Naive thymus-derived CD4-positive, alpha-beta T cell (primary cell): ENCODE data around the gene TIMD4. TPM values are rescaled to one million over a fixed set of nuclear protein-coding genes. Genes with fewer than 3 reads are reported as not detected.
"Not testable (repeated sequence)": the region's sequence is repeated elsewhere in the genome, so short reads cannot be mapped to it uniquely, and the experiment has no call there.

Source experiments
- ATAC-seq: fragments of 150-1000 bp; cut with Tn5 transposase; 2 replicates; pipeline ENCODE4 v1.10.0; 2021; ENCODE audit warnings: mild to moderate bottlenecking, moderate library complexity
- CTCF ChIA-PET: fragments of 350-600 bp; sonication (Branson Sonifier 250); formaldehyde crosslinking; loops from one replicate; lab custom pipeline; 2021; ENCODE audit warnings: antibody characterized with exemption; lab: Charles Lee
- POLR2A ChIA-PET: fragments of 350-600 bp; sonication (Branson Sonifier 250); formaldehyde crosslinking; loops from one replicate; lab custom pipeline; 2021; ENCODE audit warnings: antibody characterized with exemption, inconsistent platforms; lab: Charles Lee
- DNase-seq, 9 donors: peaks; one replicate each; pipeline versions ENCODE4 v3.0.0 to v3.0.0-alpha.2; 2020 to 2022; ENCODE audit warnings: mixed read lengths in 1 of 9
- H3K27ac ChIP-seq: one replicate; pipeline ENCODE4 v1.7.0; 2013; ENCODE audit warnings: mild to moderate bottlenecking, low read depth, low read length, moderate library complexity
- H3K27me3 ChIP-seq, 2 donors: one replicate each; pipeline ENCODE4 v1.7.0; 2013; ENCODE audit warnings: low read length in 2 of 2, mild to moderate bottlenecking in 2 of 2, moderate library complexity in 2 of 2; ENCODE audit not compliant: control insufficient read depth in 2 of 2, insufficient read depth in 2 of 2
- H3K36me3 ChIP-seq, 3 experiments: 1 replicate in 2 of 3; 2 replicates in 1 of 3; pipeline ENCODE4 v1.7.0; 2013; ENCODE audit warnings: low read length in 3 of 3, mild to moderate bottlenecking in 3 of 3, moderate library complexity in 1 of 3; ENCODE audit not compliant: insufficient read depth in 3 of 3, control insufficient read depth in 2 of 3
- H3K4me1 ChIP-seq, 2 donors: one replicate each; pipeline ENCODE4 v1.7.0; 2013; ENCODE audit warnings: low read length in 2 of 2, mild to moderate bottlenecking in 2 of 2, moderate library complexity in 1 of 2; ENCODE audit not compliant: control insufficient read depth in 2 of 2, insufficient read depth in 2 of 2
- H3K4me3 ChIP-seq: 2 replicates; pipeline ENCODE4 v1.7.0; 2013; ENCODE audit warnings: mild to moderate bottlenecking, low read length
- H3K9me3 ChIP-seq, 3 experiments: 1 replicate in 2 of 3; 2 replicates in 1 of 3; pipeline ENCODE4 v1.7.0; 2013; ENCODE audit warnings: low read length in 3 of 3; ENCODE audit not compliant: control insufficient read depth in 2 of 3
- H3K27ac Mint-ChIP-seq, 9 donors: one replicate each; pipeline ENCODE4 v1.8.0; 2020 to 2022; ENCODE audit warnings: mixed read lengths in 9 of 9, mild to moderate bottlenecking in 8 of 9, moderate library complexity in 5 of 9, inconsistent platforms in 2 of 9
- H3K27me3 Mint-ChIP-seq, 5 donors: one replicate each; pipeline ENCODE4 v1.8.0; 2021 to 2022; ENCODE audit warnings: mixed read lengths in 5 of 5, mild to moderate bottlenecking in 1 of 5
- H3K36me3 Mint-ChIP-seq, 5 donors: one replicate each; pipeline ENCODE4 v1.8.0; 2020 to 2022; ENCODE audit warnings: mixed read lengths in 5 of 5, mild to moderate bottlenecking in 3 of 5, inconsistent platforms in 1 of 5
- H3K4me1 Mint-ChIP-seq, 7 donors: one replicate each; pipeline ENCODE4 v1.8.0; 2020 to 2022; ENCODE audit warnings: mixed read lengths in 7 of 7, mild to moderate bottlenecking in 3 of 7, inconsistent platforms in 1 of 7
- H3K4me3 Mint-ChIP-seq, 10 donors: one replicate each; pipeline ENCODE4 v1.8.0; 2020 to 2022; ENCODE audit warnings: mild to moderate bottlenecking in 10 of 10, mixed read lengths in 10 of 10, moderate library complexity in 6 of 10, inconsistent platforms in 2 of 10
- H3K9me3 Mint-ChIP-seq, 11 donors: one replicate each; pipeline ENCODE4 v1.8.0; 2020 to 2022; ENCODE audit warnings: mixed read lengths in 11 of 11, mild to moderate bottlenecking in 4 of 11, inconsistent platforms in 1 of 11, moderate library complexity in 1 of 11
- intact Hi-C, 2 donors: fragments of 100-400 bp; cut with micrococcal nuclease; formaldehyde crosslinking; loops; one replicate each; pipeline ENCODE4 v1.15.1; 2023
- polyA plus RNA-seq, 2 donors: library from polyadenylated mRNA; unstranded; fragments of 300-500 nt; fragmentation: Illumina TruSeq; gene quantifications; one replicate each; pipeline ENCODE4 v1.2.3, GENCODE V29; 2021
- total RNA-seq, 6 experiments: library from RNA in 5 of 6; stranded (reverse) in 5 of 6; gene quantifications; 1 replicate in 5 of 6; 2 replicates in 1 of 6; pipeline ENCODE4 v1.2.3 and lab custom pipeline; 2021 to 2026

Gene TIMD4
- total and polyA plus RNA-seq, 7 experiments from 2014 or later = 1.6 to 31.1 (median 8.5) TPM

DNA sequence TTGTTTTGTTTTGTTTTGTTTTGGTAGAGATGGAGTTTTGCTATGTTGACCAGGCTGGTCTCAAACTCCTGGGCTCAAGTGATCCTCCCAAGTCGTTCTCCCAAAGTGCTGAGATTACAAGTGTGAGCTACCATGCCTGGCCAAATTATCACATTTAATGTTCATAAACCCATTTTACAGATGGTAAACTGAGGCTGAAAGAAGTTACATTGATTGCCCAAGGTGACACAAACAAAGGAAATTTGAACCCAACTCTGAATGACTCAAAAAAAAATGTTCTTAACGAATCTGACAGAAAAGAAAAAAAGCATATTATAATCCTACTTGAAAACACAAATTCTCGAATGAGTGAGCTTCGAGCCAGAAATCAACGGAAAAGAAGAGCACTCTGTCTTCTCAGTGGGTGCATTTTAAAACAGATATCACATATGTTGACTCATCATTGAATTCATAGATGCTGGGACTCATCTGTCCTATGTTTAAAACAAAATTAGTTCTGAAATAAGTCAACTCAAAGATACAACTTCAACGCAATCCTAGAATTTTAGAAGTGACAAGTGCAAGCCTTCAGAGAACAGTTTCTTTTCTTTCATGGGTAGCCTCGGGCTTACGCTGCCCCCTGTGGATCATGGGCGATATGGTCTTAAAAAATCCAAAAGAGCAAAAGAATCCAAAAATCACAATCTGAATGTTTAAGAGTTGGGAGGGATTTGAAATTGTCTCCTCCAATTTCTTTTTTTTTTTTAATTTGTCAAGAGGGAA is 28.4 kb downstream of the TIMD4 start:
- no peaks in the 10 kb centered on the region for H3K36me3 ChIP-seq
- peak overlapping the region; percentile 25 for H3K4me3 ChIP-seq
- ChIA-PET CTCF (interaction anchor here (0.6 to 3.0 kb wide), 9 partner anchors 8 to 991 kb away, joined by 3 to 13 read pairs (median 4); no protein-coding TSS in a partner anchor), POLR2A (interaction anchor here (0.6 kb wide), 1 partner anchor 28 kb away, joined by 3 read pairs; no protein-coding TSS in a partner anchor)
- no peaks in the 10 kb centered on the region for H3K9me3 ChIP-seq
- Mint-ChIP-seq H3K4me1 (peaks cover 8 to 80% (median 49%) of the 10 kb centered on the region in 7 donors), H3K36me3 (peaks cover 5 to 41% (median 8%) of the 10 kb centered on the region in 5 donors), H3K4me3 (peak overlapping the region in 7 of 10 donors; percentile 17 to 63 (median 54)), H3K27ac (peak overlapping the region; percentile 36 to 97 (median 60)), H3K27me3 (no peaks in the 10 kb centered on the region), H3K9me3 (peaks cover 0 to 23% (median 5%) of the 10 kb centered on the region in 11 donors)
- H3K27me3 ChIP-seq = no peaks in the 10 kb centered on the region
- ATAC-seq (peak; percentile 81), DNase-seq (peak in 8 of 9 donors; percentile 37 to 68 (median 62))
- intact Hi-C loops = loop anchor here (1.0 to 10.0 kb wide), 16 partner anchors 14 to 1990 kb away; partner anchors contain the start of gene MRPL22 (in 1 of the 2)
- no peak overlapping the region for H3K27ac ChIP-seq
- H3K4me1 ChIP-seq = peaks cover 9 to 16% of the 10 kb centered on the region in 2 donors

DNA sequence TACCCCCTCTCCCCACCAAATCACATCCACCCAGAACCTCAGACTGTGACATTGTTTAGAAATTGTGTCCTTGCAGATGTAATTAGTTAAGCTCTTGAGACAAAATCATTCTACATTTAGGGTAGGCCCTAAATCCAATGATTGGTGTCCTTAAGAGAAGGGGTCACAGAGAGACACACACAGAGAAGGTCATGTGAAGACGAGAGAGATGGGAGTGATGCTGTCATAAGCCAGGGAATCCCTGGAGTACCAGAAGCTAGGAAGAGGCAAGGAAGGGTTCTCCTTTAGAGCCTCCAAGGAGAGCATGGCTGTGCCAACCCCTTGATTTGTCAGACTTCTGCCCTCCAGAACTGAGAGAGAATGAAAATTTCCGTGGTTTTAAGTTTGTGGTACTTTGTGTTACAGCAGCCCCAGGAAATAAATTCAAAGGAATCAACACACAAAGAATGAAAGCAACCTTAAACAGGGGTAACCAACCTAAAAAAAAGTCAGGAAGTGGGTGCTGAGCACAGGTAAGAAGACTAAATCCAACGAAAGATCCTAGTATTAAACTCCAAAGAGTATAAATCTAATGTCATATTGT is 33.6 kb downstream of the TIMD4 start:
- Histone ChIP-seq H3K4me3 (no peak overlapping the region), H3K4me1 (peaks cover 9 to 51% of the 10 kb centered on the region in 2 donors), H3K36me3 (no peaks in the 10 kb centered on the region), H3K9me3 (no peaks in the 10 kb centered on the region), H3K27ac (peak overlapping the region; percentile 34), H3K27me3 (no peaks in the 10 kb centered on the region)
- DNase-seq (peak in 5 of 9 donors; percentile 10 to 50 (median 34)), ATAC-seq (peak; percentile 45)
- ChIA-PET CTCF (interaction anchor here (1.6 kb wide), 1 partner anchor 10 kb away, joined by 3 read pairs; no protein-coding TSS in a partner anchor), POLR2A (interaction anchor here (0.7 to 6.8 kb wide), 6 partner anchors 9 to 338 kb away, joined by 3 to 53 read pairs (median 5); partner anchors contain the start of gene MED7)
- peaks cover 31 to 94% (median 89%) of the 10 kb centered on the region in 7 donors for H3K4me1 Mint-ChIP-seq
- peaks cover 5 to 46% (median 5%) of the 10 kb centered on the region in 5 donors for H3K36me3 Mint-ChIP-seq
- H3K9me3 Mint-ChIP-seq = peaks cover 0 to 17% (median 4%) of the 10 kb centered on the region in 11 donors
- intact Hi-C loops = loop anchor here (1.0 to 10.0 kb wide), 5 partner anchors 9 to 1985 kb away; partner anchors contain the start of gene MRPL22 (in 1 of the 2)
- peak overlapping the region; percentile 50 to 77 (median 58) for H3K4me3 Mint-ChIP-seq
- H3K27ac Mint-ChIP-seq = peak overlapping the region; percentile 68 to 97 (median 88)
- no peaks in the 10 kb centered on the region for H3K27me3 Mint-ChIP-seq

DNA sequence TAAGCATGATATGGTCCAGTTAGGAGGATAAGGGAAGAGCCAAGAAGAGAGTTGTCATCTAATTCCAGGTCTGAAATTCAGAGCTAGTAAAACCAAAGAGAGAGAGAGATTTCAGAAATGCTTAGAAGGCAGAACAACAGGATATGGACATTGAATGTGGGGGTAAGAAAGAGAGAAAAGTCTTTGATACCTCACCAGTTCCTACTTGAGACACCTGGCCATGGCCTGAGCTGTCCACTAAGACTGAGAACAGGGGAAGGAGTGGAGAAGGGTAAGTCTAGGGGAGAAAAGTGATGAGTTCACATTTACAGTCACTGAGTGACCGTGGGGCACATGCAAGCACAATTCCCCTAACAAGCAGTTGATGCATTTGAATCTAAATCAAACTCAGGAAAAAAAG is 35.5 kb downstream of the TIMD4 start:
- POLR2A ChIA-PET = interaction anchor here (1.3 to 6.8 kb wide), 4 partner anchors 9 to 215 kb away, joined by 3 to 53 read pairs (median 4); partner anchors contain the start of gene MED7
- Mint-ChIP-seq H3K36me3 (peaks cover 5 to 48% (median 5%) of the 10 kb centered on the region in 5 donors), H3K27ac (peak overlapping the region; percentile 81 to 97 (median 86)), H3K27me3 (no peaks in the 10 kb centered on the region), H3K4me1 (peaks cover 31 to 85% (median 78%) of the 10 kb centered on the region in 7 donors), H3K4me3 (peak overlapping the region in 8 of 10 donors; percentile 2 to 77 (median 49)), H3K9me3 (peaks cover 0 to 17% (median 4%) of the 10 kb centered on the region in 11 donors)
- Histone ChIP-seq H3K4me3 (no peak overlapping the region), H3K9me3 (no peaks in the 10 kb centered on the region), H3K36me3 (no peaks in the 10 kb centered on the region), H3K27me3 (no peaks in the 10 kb centered on the region), H3K27ac (no peak overlapping the region), H3K4me1 (peaks cover 10 to 51% of the 10 kb centered on the region in 2 donors)
- CTCF ChIA-PET = interaction anchor here (1.2 kb wide), 1 partner anchor 35 kb away, joined by 5 read pairs; no protein-coding TSS in a partner anchor
- ATAC-seq (no peak), DNase-seq (no peak)
- intact Hi-C loops = loop anchor here in 1 of 2 donors (10.0 kb wide), 2 partner anchors 617 to 1983 kb away; partner anchors contain the start of gene MRPL22

DNA sequence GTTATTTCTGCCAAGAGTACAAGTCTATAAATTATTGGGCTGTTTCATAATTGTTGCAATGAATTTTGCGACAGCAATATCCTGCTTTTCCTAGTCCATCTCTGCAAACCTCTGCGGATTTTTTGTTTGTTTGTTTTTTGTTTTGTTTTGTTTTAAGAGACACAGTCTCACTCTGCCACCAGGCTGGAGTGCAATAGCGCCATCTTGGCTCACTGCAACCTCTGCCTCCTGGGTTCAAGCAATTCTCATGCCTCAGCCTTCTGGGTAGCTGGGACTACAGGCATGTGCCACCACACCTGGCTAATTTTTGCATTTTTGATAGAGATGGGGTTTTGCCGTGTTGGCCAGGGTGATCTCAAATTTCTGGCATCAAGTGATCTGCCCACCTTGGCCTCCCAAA is 37.3 kb downstream of the TIMD4 start:
- peaks cover 0 to 12% (median 2%) of the 10 kb centered on the region in 11 donors for H3K9me3 Mint-ChIP-seq
- intact Hi-C loops = loop anchor here in 1 of 2 donors (10.0 kb wide), 2 partner anchors 619 to 1981 kb away; partner anchors contain the start of gene MRPL22
- not testable (repeated sequence) for H3K27me3 ChIP-seq, ATAC-seq, H3K9me3 ChIP-seq, H3K27ac ChIP-seq, H3K27me3 Mint-ChIP-seq, H3K4me3 ChIP-seq, DNase-seq, H3K36me3 ChIP-seq
- peaks cover 27 to 84% (median 78%) of the 10 kb centered on the region in 7 donors for H3K4me1 Mint-ChIP-seq
- peak overlapping the region in 1 of 10 donors; percentile 51 for H3K4me3 Mint-ChIP-seq
- peaks cover 9 to 53% of the 10 kb centered on the region in 2 donors for H3K4me1 ChIP-seq
- POLR2A ChIA-PET = interaction anchor here (6.8 kb wide), 1 partner anchor 10 kb away, joined by 53 read pairs; no protein-coding TSS in a partner anchor
- peaks cover 2 to 42% (median 2%) of the 10 kb centered on the region in 5 donors for H3K36me3 Mint-ChIP-seq
- CTCF ChIA-PET = interaction anchor here (1.7 kb wide), 1 partner anchor 11 kb away, joined by 4 read pairs; no protein-coding TSS in a partner anchor
- peak overlapping the region in 5 of 9 donors; percentile 9 to 97 (median 74) for H3K27ac Mint-ChIP-seq

DNA sequence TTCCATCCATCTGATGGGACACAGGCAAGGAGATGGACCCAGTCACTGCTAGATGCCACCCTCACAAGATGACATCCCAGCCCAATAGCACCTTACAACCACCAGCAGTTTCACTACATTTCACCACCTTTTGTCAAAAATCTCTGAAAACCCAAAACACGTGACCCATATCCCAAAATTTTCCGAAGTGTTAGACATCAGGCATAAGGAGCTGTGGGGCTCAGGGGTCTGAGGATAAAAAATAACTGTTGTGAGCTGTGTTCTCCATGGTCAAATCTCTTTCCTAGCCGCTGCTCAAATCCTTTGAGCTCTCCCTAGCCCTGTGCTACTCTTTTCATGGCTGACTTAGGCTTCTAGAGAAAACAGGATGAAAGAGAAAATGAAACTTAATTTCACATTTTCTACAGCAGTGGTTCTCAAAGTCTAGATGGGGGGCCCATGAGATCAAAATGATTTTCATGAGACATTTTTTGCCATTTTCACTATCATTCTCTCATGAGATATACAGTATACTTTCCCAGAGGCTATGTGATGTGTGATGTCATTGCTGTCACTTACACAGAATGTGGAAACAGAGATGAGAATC is 40.7 kb downstream of the TIMD4 start:
- Mint-ChIP-seq H3K9me3 (peaks cover 0 to 5% (median 0%) of the 10 kb centered on the region in 11 donors), H3K27me3 (no peaks in the 10 kb centered on the region), H3K4me1 (peaks cover 11 to 80% (median 68%) of the 10 kb centered on the region in 7 donors), H3K36me3 (peaks cover 0 to 46% (median 12%) of the 10 kb centered on the region in 5 donors), H3K4me3 (peak overlapping the region in 9 of 10 donors; percentile 5 to 79 (median 66)), H3K27ac (peak overlapping the region; percentile 22 to 94 (median 71))
- ATAC-seq = peak; percentile 16
- Histone ChIP-seq H3K27ac (no peak overlapping the region), H3K36me3 (no peaks in the 10 kb centered on the region), H3K4me1 (peaks cover 9 to 22% of the 10 kb centered on the region in 2 donors), H3K27me3 (no peaks in the 10 kb centered on the region), H3K4me3 (peak overlapping the region; percentile 7), H3K9me3 (no peaks in the 10 kb centered on the region)
- POLR2A ChIA-PET = interaction anchor here (0.5 to 1.0 kb wide), 3 partner anchors 8 to 63 kb away, joined by 3 to 4 read pairs (median 3); no protein-coding TSS in a partner anchor
- peak in 4 of 9 donors; percentile 9 to 24 (median 17) for DNase-seq
- CTCF ChIA-PET = interaction anchor here (1.1 kb wide), 1 partner anchor 12 kb away, joined by 3 read pairs; no protein-coding TSS in a partner anchor
- intact Hi-C loops = loop anchor here (1.0 to 10.0 kb wide), 5 partner anchors 8 to 1977 kb away; partner anchors contain the start of gene MRPL22 (in 1 of the 2)
